Measurements from ENCODE around the gene PTCHD1. TPM values are rescaled to one million over a fixed set of nuclear protein-coding genes. Genes with fewer than 3 reads are reported as not detected.

PTCHD1 gene
- 1.2 TPM for polyA plus RNA-seq (2013, experiment 1 of 2)
- 1.3 TPM for polyA plus RNA-seq (2013, experiment 2 of 2)

- Histone ChIP-seq H3K9me3 (ENCODE audit: insufficient read depth, low read depth, low read length) (no peaks in the 10 kb centered on the region), H3K36me3 (ENCODE audit: insufficient read depth, low read length) (no peaks in the 10 kb centered on the region), H3K27me3 (ENCODE audit: insufficient read depth, low read length) (peaks cover 65% of the 10 kb centered on the region), H3K9ac (ENCODE audit: low read depth, low read length) (no peak within 1 kb of the TSS), H3K27ac (ENCODE audit: low read depth, low read length) (no peak within 1 kb of the TSS), H3K4me3 (ENCODE audit: low read length) (peak within 1 kb of the TSS; percentile 59), H3K4me1 (ENCODE audit: insufficient read depth, low read length) (peaks cover 16% of the 10 kb centered on the region)
- WGBS = under 1% methylated on average over 62 of the region's 64 CpGs
These were observed at the start of gene PTCHD1 for GRCh38 chrX:23334848-23335599. Gene PTCHD1, plus strand, starts transcription at chrX:23334849. Its CDS starts 27 bp downstream, at chrX:23334876.

- Histone ChIP-seq H3K9me3 (ENCODE audit: insufficient read depth, low read depth, low read length) (no peaks in the 10 kb centered on the region), H3K9ac (ENCODE audit: low read depth, low read length) (no peak overlapping the region), H3K27me3 (ENCODE audit: insufficient read depth, low read length) (no peaks in the 10 kb centered on the region), H3K4me1 (ENCODE audit: insufficient read depth, low read length) (0 out of 2 replicates have a peak, but pooled peaks cover 7% of the 10 kb centered on the region), H3K27ac (ENCODE audit: low read depth, low read length) (no peak overlapping the region), H3K36me3 (ENCODE audit: insufficient read depth, low read length) (no peaks in the 10 kb centered on the region), H3K4me3 (ENCODE audit: low read length) (no peak overlapping the region)
- 91% methylated on average over 4 of the region's 5 CpGs for whole genome bisulfite sequencing
These were observed 47.9 kb upstream of the PTCHD1 start for GRCh38 chrX:23286731-23287130.

- no peaks in the 10 kb centered on the region for H3K27me3 ChIP-seq (ENCODE audit: insufficient read depth, low read length)
- H3K9me3 ChIP-seq (ENCODE audit: insufficient read depth, low read depth, low read length) = no peaks in the 10 kb centered on the region
- no peak overlapping the region for H3K9ac ChIP-seq (ENCODE audit: low read depth, low read length)
- WGBS = 91% methylated on average over 5 of the region's 5 CpGs
- no peaks in the 10 kb centered on the region for H3K36me3 ChIP-seq (ENCODE audit: insufficient read depth, low read length)
- no peak overlapping the region for H3K27ac ChIP-seq (ENCODE audit: low read depth, low read length)
- no peak overlapping the region for H3K4me3 ChIP-seq (ENCODE audit: low read length)
- 0 out of 2 replicates have a peak, but pooled peaks cover 7% of the 10 kb centered on the region for H3K4me1 ChIP-seq (ENCODE audit: insufficient read depth, low read length)
These were observed 47.4 kb upstream of the PTCHD1 start for GRCh38 chrX:23287191-23287725.

- Histone ChIP-seq H3K36me3 (ENCODE audit: insufficient read depth, low read length) (no peaks in the 10 kb centered on the region), H3K4me3 (ENCODE audit: low read length) (no peak overlapping the region), H3K9ac (ENCODE audit: low read depth, low read length) (no peak overlapping the region), H3K4me1 (ENCODE audit: insufficient read depth, low read length) (no peaks in the 10 kb centered on the region), H3K9me3 (ENCODE audit: insufficient read depth, low read depth, low read length) (no peaks in the 10 kb centered on the region), H3K27me3 (ENCODE audit: insufficient read depth, low read length) (no peaks in the 10 kb centered on the region), H3K27ac (ENCODE audit: low read depth, low read length) (no peak overlapping the region)
- 92% methylated on average over 5 of the region's 8 CpGs for WGBS
These were observed 42.2 kb upstream of the PTCHD1 start for GRCh38 chrX:23292354-23292987.

- no peak overlapping the region for H3K9ac ChIP-seq (ENCODE audit: low read depth, low read length)
- H3K36me3 ChIP-seq (ENCODE audit: insufficient read depth, low read length) = no peaks in the 10 kb centered on the region
- no peaks in the 10 kb centered on the region for H3K9me3 ChIP-seq (ENCODE audit: insufficient read depth, low read depth, low read length)
- H3K27ac ChIP-seq (ENCODE audit: low read depth, low read length) = no peak overlapping the region
- no peak overlapping the region for H3K4me3 ChIP-seq (ENCODE audit: low read length)
- H3K27me3 ChIP-seq (ENCODE audit: insufficient read depth, low read length) = no peaks in the 10 kb centered on the region
- 97% methylated on average over 8 of the region's 8 CpGs for WGBS
- H3K4me1 ChIP-seq (ENCODE audit: insufficient read depth, low read length) = no peaks in the 10 kb centered on the region
These were observed 41.5 kb upstream of the PTCHD1 start for GRCh38 chrX:23292988-23293651.

- 96% methylated on average over 4 of the region's 4 CpGs for WGBS
- Histone ChIP-seq H3K36me3 (ENCODE audit: insufficient read depth, low read length) (no peaks in the 10 kb centered on the region), H3K4me1 (ENCODE audit: insufficient read depth, low read length) (no peaks in the 10 kb centered on the region), H3K9me3 (ENCODE audit: insufficient read depth, low read depth, low read length) (no peaks in the 10 kb centered on the region), H3K27me3 (ENCODE audit: insufficient read depth, low read length) (no peaks in the 10 kb centered on the region), H3K9ac (ENCODE audit: low read depth, low read length) (no peak overlapping the region), H3K4me3 (ENCODE audit: low read length) (no peak overlapping the region), H3K27ac (ENCODE audit: low read depth, low read length) (no peak overlapping the region)
These were observed 29.8 kb upstream of the PTCHD1 start for GRCh38 chrX:23304881-23305280.

GRCh38 chrX:23311731-23312130 lies 22.9 kb upstream of the PTCHD1 start:
- no peaks in the 10 kb centered on the region for H3K36me3 ChIP-seq (ENCODE audit: insufficient read depth, low read length)
- no peaks in the 10 kb centered on the region for H3K27me3 ChIP-seq (ENCODE audit: insufficient read depth, low read length)
- no peak overlapping the region for H3K4me3 ChIP-seq (ENCODE audit: low read length)
- no peaks in the 10 kb centered on the region for H3K4me1 ChIP-seq (ENCODE audit: insufficient read depth, low read length)
- no peak overlapping the region for H3K27ac ChIP-seq (ENCODE audit: low read depth, low read length)
- WGBS = 94% methylated on average over 8 of the region's 8 CpGs
- H3K9ac ChIP-seq (ENCODE audit: low read depth, low read length) = no peak overlapping the region
- H3K9me3 ChIP-seq (ENCODE audit: insufficient read depth, low read depth, low read length) = no peaks in the 10 kb centered on the region

GRCh38 chrX:23312136-23312535 lies 22.5 kb upstream of the PTCHD1 start:
- Histone ChIP-seq H3K36me3 (ENCODE audit: insufficient read depth, low read length) (no peaks in the 10 kb centered on the region), H3K4me1 (ENCODE audit: insufficient read depth, low read length) (no peaks in the 10 kb centered on the region), H3K9ac (ENCODE audit: low read depth, low read length) (no peak overlapping the region), H3K4me3 (ENCODE audit: low read length) (no peak overlapping the region), H3K27ac (ENCODE audit: low read depth, low read length) (no peak overlapping the region), H3K9me3 (ENCODE audit: insufficient read depth, low read depth, low read length) (no peaks in the 10 kb centered on the region), H3K27me3 (ENCODE audit: insufficient read depth, low read length) (no peaks in the 10 kb centered on the region)
- 96% methylated on average over 3 of the region's 3 CpGs for WGBS

- H3K4me3 ChIP-seq (ENCODE audit: low read length) = no peak overlapping the region
- WGBS = 50% methylated on average over 10 of the region's 11 CpGs
- H3K4me1 ChIP-seq (ENCODE audit: insufficient read depth, low read length) = no peaks in the 10 kb centered on the region
- H3K27ac ChIP-seq (ENCODE audit: low read depth, low read length) = no peak overlapping the region
- no peak overlapping the region for H3K9ac ChIP-seq (ENCODE audit: low read depth, low read length)
- H3K9me3 ChIP-seq (ENCODE audit: insufficient read depth, low read depth, low read length) = no peaks in the 10 kb centered on the region
- no peaks in the 10 kb centered on the region for H3K36me3 ChIP-seq (ENCODE audit: insufficient read depth, low read length)
- H3K27me3 ChIP-seq (ENCODE audit: insufficient read depth, low read length) = no peaks in the 10 kb centered on the region
These were observed 16.6 kb upstream of the PTCHD1 start for GRCh38 chrX:23317799-23318724.

GRCh38 chrX:23327104-23327503 lies 7.5 kb upstream of the PTCHD1 start:
- whole genome bisulfite sequencing = no CpG with 5 or more reads among the region's 2 CpGs
- peaks cover 16% of the 10 kb centered on the region for H3K27me3 ChIP-seq (ENCODE audit: insufficient read depth, low read length)
- no peak overlapping the region for H3K4me3 ChIP-seq (ENCODE audit: low read length)
- H3K9me3 ChIP-seq (ENCODE audit: insufficient read depth, low read depth, low read length) = no peaks in the 10 kb centered on the region
- no peak overlapping the region for H3K27ac ChIP-seq (ENCODE audit: low read depth, low read length)
- no peak overlapping the region for H3K9ac ChIP-seq (ENCODE audit: low read depth, low read length)
- H3K36me3 ChIP-seq (ENCODE audit: insufficient read depth, low read length) = no peaks in the 10 kb centered on the region
- no peaks in the 10 kb centered on the region for H3K4me1 ChIP-seq (ENCODE audit: insufficient read depth, low read length)

Data from HUES64 (cell line).